CD4-positive, alpha-beta T cell treated with Interleukin-4 for 1 hour (primary cell): Measurements from ENCODE around the gene ARL15.

Source experiments
- DNase-seq, 2 donors: peaks; one replicate each; pipeline ENCODE4 v3.0.0-alpha.2; 2020 to 2022

The ARL15 gene

DNA sequence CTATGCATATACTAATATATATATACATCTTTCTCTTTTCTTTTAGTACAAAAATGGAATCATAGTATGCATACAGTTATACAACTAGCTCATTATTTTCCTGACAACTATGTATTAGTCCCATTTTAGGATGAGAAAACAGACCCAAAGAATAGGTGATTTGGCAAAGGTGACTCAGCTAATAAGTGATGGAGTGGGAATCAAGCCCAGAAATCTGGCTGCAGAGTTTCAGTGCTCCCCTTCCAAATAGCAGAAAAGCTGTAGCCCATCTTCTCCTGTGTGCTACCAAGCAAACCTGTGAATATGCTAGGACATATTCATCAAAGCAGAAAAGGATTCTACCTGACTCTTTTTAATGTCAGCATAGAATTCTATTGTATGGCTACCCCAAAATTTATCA lies 114.7 kb downstream of the ARL15 start:
- no peak for DNase-seq

GRCh38 chr5:54194318-54194717 lies 116.1 kb downstream of the ARL15 start:
- DNase-seq, result no peak

DNA sequence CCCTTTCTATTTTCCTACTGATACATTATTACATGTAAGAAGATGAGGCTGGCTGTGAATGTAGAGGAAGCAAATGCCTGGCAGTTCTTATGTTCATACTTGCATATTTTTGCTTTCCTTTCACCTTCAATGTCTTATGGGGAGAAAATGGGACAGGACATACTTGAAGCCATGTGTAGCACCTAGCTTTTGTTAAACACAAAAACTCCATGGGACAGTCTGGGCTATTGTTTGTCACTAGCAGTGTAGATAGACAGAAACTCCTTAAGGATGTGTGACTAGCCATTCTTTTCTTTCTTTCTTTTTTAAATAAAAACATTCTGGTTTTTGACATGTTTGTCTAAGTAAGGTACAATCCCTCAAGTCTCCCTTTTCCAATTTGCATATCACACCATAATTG lies 122.7 kb downstream of the ARL15 start:
- DNase-seq, result no peak

GRCh38 chr5:54186912-54187445 lies 123.4 kb downstream of the ARL15 start:
- DNase-seq, result no peak

DNA sequence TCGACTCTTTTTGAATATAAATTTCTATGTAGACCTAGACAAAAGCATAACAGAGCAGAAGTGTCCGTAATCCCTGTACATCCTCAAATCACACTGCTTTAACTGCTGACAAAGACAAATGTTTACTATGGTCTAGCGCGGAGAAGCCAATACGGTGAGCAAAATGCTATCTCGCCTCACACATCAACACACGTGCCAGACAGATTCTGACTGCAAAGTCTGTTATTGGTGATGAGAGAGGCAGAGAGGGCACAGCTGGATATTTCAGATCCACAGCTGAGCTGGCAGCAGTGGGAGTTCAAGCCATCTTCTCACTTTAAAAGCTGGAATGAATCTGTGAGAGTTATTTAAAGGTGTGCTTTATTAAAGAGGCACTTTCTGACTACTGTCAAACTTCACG lies 124.3 kb downstream of the ARL15 start:
- no peak for DNase-seq

- no peak for DNase-seq
Measured at GRCh38 chr5:54184806-54185205, 125.6 kb downstream of the ARL15 start.

GRCh38 chr5:54180630-54181031 lies 129.7 kb downstream of the ARL15 start:
- DNase-seq, result no peak

DNA sequence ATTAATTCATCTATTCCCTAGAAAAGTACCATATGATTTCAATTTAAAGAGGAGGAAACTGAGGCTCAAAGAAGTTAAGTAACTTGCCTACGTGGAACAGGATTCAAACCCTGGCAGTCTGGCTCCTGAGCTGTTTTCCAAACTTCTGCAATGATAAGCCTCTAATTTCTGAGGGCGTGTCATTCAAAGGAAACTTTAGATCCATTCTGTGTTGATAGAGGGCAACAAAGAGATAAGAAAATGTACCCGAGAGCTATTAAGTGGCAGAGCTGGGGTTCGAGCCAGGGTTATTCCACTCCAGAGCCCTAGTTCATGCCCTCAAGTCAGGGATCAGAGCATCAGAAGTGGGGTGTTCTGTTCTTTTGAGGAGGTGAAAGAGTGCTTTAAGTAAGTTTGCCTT lies 131.4 kb downstream of the ARL15 start:
- DNase-seq, result no peak

- DNase-seq, result no peak
Measured at GRCh38 chr5:54178207-54178606, 132.2 kb downstream of the ARL15 start.

GRCh38 chr5:54177058-54177457 lies 133.3 kb downstream of the ARL15 start:
- DNase-seq, result no peak

DNA sequence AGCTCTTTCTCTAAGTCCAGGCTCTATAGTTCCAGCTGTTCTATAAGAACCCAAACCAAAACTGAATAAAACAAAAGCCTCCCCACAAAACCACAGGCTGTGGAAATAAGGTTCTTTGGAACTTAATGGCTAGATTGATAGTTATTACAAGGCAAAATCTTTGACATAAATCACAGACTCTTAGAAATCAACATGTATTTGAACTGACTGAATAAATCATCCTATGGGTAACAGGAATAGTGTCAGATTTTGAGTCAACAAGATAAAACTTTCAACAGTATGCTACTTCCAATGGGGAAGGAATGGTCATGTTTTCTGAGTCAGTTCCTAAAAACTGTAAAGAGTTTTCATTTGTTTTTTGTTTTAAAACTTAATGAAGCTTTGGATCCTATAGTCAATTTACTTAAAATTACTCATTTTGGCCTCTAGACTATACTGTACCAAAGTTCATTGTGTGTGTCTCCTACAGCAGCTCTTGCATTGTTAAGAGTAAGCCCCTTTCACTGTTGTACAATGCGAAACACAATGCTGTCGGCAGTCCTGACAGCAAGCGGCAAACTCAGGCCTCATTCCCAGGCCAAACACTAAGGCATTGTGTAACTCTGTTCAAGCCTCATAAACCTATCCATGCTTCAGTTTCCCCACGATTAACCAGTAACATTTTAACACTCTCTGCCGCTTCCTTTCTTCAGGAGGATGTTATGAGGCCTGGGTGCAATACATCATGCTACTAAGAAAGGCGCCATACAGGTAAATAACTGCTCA lies 134.1 kb downstream of the ARL15 start:
- DNase-seq, result no peak

DNA sequence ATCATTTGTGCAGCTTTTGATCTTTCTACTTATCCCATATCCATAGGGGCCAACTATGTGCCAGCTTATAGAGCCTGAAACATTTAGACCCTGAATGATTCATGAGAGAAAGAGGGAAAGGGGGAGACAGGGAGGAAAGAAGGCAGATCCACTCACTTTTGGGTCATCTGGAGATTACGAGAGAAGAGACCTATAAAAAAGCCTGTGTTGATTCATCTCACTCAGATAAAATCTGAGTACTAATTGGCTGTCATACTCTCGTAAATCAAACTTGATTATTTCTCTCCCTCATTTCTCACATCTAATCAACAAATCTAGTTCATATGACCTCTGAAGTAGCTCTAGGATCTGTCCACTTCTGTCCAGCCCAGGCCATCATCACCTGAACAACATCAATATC lies 137.1 kb downstream of the ARL15 start:
- no peak for DNase-seq

- DNase-seq, result no peak
Measured at GRCh38 chr5:54171645-54172384, 138.6 kb downstream of the ARL15 start.

DNA sequence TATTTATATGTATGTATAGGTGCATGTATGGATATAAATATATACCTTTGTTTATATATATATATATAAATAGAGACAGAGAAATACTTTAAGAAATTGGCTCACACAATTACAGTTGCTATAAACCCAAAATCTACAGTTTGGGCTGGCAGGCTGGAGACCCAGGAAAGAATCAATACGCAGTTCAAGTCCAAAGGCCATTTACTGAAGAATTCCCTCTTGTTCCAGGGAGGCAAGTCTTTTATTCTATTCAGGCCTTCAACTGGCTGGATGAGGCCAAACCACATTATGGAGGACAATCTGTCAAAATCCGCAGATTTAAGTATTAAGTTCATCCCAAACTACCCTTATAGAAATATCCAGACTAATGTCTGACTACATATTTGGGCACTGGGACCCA lies 144.7 kb downstream of the ARL15 start:
- no peak for DNase-seq

- DNase-seq, result no peak
Measured at GRCh38 chr5:54162184-54162583, 148.2 kb downstream of the ARL15 start.

DNA sequence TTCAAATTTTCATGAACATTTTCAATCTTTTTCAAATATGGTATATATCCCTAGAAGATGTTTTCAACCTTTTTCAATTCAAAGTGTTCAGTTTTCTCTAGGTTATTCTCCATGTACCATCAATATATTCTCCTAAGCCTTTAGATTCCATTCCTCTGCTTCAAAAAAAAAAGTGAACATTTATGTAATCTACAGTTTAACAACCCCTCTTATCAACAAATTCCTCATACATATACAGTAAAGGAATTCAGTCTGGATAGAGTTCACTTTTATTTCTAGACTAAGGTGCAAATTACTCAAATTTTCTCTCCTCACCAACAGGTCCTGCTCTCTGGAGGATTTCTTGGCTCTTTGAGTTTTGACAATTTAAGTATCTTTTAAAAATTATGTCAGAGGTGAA lies 150.0 kb downstream of the ARL15 start:
- DNase-seq, result no peak

- no peak for DNase-seq
Measured at GRCh38 chr5:54159893-54160195, 150.5 kb downstream of the ARL15 start.

DNA sequence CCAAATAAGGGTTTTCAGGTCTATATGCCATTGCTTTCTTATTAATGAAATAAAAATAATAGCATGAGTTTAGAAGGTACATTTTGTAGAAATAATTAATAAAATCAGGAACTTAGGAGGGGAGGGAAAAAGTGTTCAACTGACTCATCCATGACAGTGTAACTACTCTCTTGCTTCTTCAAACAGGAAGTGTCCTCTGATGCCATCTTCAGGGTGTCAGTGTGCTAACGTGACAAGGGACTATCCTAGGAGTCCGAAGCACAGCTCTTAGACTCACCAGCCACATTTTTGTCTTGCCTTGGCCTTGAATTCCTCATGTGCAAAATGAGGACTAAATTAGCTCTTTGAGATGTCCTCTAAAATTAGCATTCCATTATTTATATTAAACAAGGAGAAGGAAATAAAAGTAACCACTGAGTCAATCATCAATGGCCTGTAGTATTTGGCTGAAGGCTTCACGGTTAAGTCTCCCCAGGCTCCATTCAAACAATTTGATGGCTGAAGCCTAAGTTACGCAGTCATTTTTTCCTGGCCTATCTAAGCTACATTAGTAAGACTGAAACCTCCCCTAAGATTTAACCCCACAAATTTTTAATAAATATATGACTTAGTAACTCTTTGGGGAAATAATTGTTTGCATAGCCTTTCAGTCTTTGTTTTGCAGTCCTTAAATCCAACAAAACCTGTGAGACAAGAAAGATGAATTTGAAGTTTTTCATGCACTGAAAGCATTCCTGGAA lies 151.1 kb downstream of the ARL15 start:
- peak in 1 of 2 donors; percentile 25 for DNase-seq

DNA sequence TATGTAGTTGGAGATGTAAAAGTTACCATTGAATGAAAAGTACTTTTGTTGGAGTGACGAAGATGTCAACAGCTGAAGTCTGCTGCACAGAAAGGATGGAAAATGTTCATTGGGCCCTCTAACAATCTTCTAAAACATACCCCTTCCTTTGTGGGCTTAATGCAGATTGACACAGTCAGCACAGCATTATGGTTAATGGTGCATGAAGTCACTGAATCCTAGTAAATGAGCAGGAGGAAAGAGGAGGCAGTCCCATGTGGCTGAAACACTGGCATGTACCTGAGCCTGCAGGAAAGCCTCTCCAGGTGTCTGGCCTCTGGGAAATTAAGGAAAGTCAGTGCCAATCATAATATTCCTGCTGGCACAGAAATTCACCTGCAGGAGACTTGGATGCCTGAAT lies 153.8 kb downstream of the ARL15 start:
- no peak for DNase-seq

GRCh38 chr5:54150841-54151240 lies 159.5 kb downstream of the ARL15 start:
- DNase-seq, result no peak

DNA sequence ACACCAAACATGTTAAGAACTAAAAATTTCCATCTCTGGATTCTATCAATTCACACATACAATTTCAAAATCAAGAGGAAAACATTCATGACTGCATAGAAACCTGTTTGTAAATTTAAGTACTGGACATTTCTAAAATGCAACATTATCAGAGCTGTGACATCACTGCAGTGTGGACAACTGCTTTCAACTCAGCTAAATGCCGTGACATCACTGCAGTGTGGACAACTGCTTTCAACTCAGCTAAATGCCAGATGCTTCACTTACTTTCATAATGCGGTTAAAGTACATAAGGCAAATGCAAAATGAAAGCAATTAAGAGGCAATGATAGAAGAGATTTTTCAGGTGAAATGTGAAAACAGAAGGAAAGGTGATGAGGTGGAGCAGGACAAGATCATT lies 161.5 kb downstream of the ARL15 start:
- DNase-seq, result no peak

- DNase-seq, result no peak
Measured at GRCh38 chr5:54148067-54148845, 162.1 kb downstream of the ARL15 start.

- DNase-seq, result no peak
Measured at GRCh38 chr5:54146916-54147315, 163.5 kb downstream of the ARL15 start.
